ENCODE results near the gene ST3GAL4.

GRCh38 chr11:126341760-126342161 lies 13.7 kb upstream of the ST3GAL4 start:
- TF ChIP-seq EP300 (IDR thresholded peaks at IDR 0.05) (no peak), POLR2A (IDR thresholded peaks at IDR 0.05; ENCODE audit: low read depth) (no peak), POLR2AphosphoS5 (IDR thresholded peaks at IDR 0.05) (no peak)
- TF ChIP-seq, protein P1, sequence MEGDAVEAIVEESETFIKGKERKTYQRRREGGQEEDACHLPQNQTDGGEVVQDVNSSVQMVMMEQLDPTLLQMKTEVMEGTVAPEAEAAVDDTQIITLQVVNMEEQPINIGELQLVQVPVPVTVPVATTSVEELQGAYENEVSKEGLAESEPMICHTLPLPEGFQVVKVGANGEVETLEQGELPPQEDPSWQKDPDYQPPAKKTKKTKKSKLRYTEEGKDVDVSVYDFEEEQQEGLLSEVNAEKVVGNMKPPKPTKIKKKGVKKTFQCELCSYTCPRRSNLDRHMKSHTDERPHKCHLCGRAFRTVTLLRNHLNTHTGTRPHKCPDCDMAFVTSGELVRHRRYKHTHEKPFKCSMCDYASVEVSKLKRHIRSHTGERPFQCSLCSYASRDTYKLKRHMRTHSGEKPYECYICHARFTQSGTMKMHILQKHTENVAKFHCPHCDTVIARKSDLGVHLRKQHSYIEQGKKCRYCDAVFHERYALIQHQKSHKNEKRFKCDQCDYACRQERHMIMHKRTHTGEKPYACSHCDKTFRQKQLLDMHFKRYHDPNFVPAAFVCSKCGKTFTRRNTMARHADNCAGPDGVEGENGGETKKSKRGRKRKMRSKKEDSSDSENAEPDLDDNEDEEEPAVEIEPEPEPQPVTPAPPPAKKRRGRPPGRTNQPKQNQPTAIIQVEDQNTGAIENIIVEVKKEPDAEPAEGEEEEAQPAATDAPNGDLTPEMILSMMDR (IDR thresholded peaks at IDR 0.05), result no peak
